ENCODE measurements around the gene TMEM184C.

DNA sequence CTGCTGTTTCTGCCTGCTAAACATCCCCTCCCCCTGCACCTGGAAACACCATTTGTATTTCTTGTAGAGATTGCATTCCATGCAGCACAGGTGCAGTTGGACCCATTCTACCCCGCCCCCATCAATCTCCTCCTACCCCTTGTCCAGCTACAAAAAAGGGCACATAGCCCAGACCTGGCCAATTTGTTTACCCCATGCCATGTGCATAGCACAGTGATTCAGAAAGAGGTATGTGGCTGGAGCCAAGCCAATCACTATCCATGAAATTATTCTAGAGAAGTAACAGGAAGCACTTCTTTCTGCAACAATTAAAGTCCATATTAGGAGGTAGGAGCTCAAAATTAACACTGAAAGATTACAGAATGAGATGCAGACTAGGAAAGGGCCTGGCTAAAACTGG is 20.2 kb upstream of the TMEM184C start:
- TF ChIP-seq CTCF (IDR thresholded peaks at IDR 0.05) (no peak), POLR2A (IDR thresholded peaks at IDR 0.05) (no peak)
